NT2/D1 (cell line): ENCODE measurements around the gene TSG101.

Experiments
- SUZ12 ChIP-seq: IDR thresholded peaks from 2 replicates; pipeline ENCODE4 v1.6.1; 2011; ENCODE audit not compliant: insufficient read length, insufficient read depth; ENCODE audit errors: extremely low read depth
- YY1 ChIP-seq: IDR thresholded peaks from 2 replicates; pipeline ENCODE4 v1.6.1; 2011; ENCODE audit not compliant: insufficient read length, insufficient read depth

DNA sequence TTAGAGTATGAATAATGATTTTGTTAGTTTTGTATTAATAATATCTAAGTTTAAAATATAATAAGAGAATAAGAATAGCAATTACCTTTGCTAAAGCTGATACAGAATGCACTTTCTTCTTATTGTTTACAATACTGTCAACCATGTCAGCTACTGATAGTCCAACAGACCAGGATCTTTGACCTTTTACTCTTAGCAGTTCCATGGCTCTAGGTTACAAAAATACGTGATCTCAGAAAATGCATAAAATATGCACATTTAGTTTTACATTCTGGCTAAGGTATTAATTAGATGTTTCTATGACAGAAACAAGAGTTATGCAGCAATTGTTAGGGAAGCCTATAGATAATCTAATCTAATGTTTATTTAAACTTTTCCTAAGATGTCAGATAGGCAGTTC, 7.5 kb upstream of the TSG101 start:
- TF ChIP-seq SUZ12 (no peak), YY1 (no peak)
